Neural crest cell (in vitro differentiated cells): ENCODE data around the gene LDLR. TPM values are rescaled to one million over a fixed set of nuclear protein-coding genes. Genes with fewer than 3 reads are reported as not detected.

Experiments used
- DNase-seq: peaks from one replicate; pipeline ENCODE4 v3.0.0; 2021; ENCODE audit warnings: low read depth, mixed read lengths, low spot score
- H3K27ac Mint-ChIP-seq: one replicate; pipeline ENCODE4 v1.8.0; 2021; ENCODE audit warnings: mild to moderate bottlenecking, mixed read lengths; ENCODE audit not compliant: unreplicated experiment
- H3K27me3 Mint-ChIP-seq: 2 replicates; pipeline ENCODE4 v1.8.0; 2021; ENCODE audit warnings: low read depth, mild to moderate bottlenecking, mixed read lengths
- H3K36me3 Mint-ChIP-seq: 2 replicates; pipeline ENCODE4 v1.8.0; 2021; ENCODE audit warnings: low read depth, mild to moderate bottlenecking, mixed read lengths
- H3K4me1 Mint-ChIP-seq: 2 replicates; pipeline ENCODE4 v1.8.0; 2021; ENCODE audit warnings: mixed read lengths
- H3K4me3 Mint-ChIP-seq: one replicate; pipeline ENCODE4 v1.8.0; 2021; ENCODE audit warnings: mild to moderate bottlenecking, mixed read lengths
- H3K9me3 Mint-ChIP-seq: 2 replicates; pipeline ENCODE4 v1.8.0; 2021; ENCODE audit warnings: mixed read lengths
- total RNA-seq: library from RNA; stranded (reverse); gene quantifications from 2 replicates; pipeline ENCODE4 v1.2.1, GENCODE V29; 2021
- TF ChIP-seq, protein P1 (sequence below): fragments of 200-600 bp; sonication (generic); conservative IDR thresholded peaks from 2 replicates; pipeline ENCODE4 v1.5.0; 2021; ENCODE audit warnings: antibody characterized with exemption, mild to moderate bottlenecking

Gene LDLR
- total RNA-seq, 1 donor from 2014 or later = 152 TPM

DNA sequence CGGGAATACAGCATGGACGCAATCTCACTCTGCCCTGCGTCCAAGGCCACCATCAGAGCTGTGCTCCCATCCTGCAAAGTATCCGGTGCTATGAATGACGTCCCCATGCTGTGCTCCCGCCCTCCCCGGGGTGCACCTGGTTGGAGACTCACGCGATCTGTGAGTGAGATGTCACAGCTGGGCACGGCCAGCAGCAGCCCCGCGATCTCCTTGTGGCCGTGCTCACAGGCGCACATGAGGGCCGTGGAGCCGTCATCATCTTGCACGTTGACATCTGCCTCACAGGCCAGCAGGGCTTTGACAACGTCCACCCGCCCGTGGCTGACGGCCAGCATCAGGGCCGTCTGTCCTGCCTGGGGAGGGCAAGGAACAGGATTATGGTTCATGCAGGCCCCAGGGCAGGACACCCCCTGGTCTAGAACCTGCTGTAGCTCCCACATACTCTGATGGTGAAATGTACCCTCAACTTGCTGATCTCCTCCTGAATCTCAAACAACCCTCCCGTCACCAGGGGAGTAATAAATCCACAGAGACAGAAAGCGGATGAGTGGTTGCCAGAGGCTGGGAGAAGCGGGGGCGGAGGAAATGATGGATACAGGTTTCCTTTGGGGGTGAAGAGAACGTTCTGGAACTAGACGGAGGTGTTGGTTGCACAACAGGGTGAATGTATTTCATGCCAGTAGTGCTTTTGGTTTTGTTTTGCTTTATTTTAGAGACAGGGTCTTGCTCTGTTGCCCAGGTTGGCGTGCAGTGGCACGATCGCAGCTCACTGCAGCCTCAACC, 80.8 kb downstream of the LDLR start:
- peak overlapping the region; percentile 78 for H3K27ac Mint-ChIP-seq
- H3K9me3 Mint-ChIP-seq = no peaks in the 10 kb centered on the region
- no peaks in the 10 kb centered on the region for H3K4me1 Mint-ChIP-seq
- no peaks in the 10 kb centered on the region for H3K27me3 Mint-ChIP-seq
- TF ChIP-seq, protein P1, sequence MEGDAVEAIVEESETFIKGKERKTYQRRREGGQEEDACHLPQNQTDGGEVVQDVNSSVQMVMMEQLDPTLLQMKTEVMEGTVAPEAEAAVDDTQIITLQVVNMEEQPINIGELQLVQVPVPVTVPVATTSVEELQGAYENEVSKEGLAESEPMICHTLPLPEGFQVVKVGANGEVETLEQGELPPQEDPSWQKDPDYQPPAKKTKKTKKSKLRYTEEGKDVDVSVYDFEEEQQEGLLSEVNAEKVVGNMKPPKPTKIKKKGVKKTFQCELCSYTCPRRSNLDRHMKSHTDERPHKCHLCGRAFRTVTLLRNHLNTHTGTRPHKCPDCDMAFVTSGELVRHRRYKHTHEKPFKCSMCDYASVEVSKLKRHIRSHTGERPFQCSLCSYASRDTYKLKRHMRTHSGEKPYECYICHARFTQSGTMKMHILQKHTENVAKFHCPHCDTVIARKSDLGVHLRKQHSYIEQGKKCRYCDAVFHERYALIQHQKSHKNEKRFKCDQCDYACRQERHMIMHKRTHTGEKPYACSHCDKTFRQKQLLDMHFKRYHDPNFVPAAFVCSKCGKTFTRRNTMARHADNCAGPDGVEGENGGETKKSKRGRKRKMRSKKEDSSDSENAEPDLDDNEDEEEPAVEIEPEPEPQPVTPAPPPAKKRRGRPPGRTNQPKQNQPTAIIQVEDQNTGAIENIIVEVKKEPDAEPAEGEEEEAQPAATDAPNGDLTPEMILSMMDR = no peak
- H3K36me3 Mint-ChIP-seq = peaks cover 10% of the 10 kb centered on the region
- DNase-seq = no peak
- H3K4me3 Mint-ChIP-seq = no peak overlapping the region

DNA sequence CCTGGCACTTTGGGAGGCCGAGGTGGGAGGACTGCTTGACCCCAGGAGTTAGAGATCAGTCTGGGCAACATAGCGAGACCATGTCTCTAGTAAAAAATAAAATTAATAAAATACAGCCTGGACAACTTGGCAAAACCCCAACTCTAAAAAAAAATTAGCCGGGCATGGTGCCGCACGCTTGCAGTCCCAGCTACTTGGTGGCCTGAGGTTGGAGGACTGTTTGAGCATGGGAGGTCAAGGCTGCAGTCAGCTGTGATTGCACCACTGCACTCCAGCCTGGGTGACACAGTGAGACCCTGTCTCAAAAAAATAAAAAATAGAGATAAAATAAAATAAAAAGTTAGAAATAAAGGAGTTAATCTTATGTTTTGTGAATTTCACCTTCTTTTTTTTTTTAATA, 81.9 kb downstream of the LDLR start:
- Mint-ChIP-seq H3K27me3 (no peaks in the 10 kb centered on the region), H3K4me1 (no peaks in the 10 kb centered on the region), H3K27ac (no peak overlapping the region), H3K36me3 (peaks cover 10% of the 10 kb centered on the region), H3K4me3 (no peak overlapping the region), H3K9me3 (no peaks in the 10 kb centered on the region)
- TF ChIP-seq, protein P1 = no peak
- no peak for DNase-seq

DNA sequence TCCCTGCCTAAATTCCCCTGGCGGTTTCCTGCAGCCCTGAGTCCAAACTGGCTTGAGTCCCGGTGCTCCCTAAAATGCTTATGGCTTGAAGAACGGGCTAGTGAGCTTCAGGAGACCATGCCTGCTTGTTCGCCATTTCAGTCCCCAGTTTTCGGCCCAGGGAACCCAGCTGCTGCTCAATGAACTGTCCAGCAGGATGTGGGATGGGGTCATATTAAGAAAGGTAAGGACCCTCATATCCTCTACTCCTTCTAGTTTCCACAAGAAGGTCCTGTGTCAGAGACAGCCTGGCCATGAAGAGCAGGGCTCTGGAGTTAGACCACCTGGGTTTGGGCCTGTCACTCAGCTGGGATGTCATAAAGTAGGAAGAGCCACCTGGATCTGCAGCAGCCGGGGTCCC, 83.3 kb downstream of the LDLR start:
- no peak for DNase-seq
- Mint-ChIP-seq H3K4me3 (no peak overlapping the region), H3K27me3 (no peaks in the 10 kb centered on the region), H3K9me3 (no peaks in the 10 kb centered on the region), H3K4me1 (no peaks in the 10 kb centered on the region), H3K36me3 (peaks cover 12% of the 10 kb centered on the region), H3K27ac (no peak overlapping the region)
- TF ChIP-seq, protein P1 = no peak

DNA sequence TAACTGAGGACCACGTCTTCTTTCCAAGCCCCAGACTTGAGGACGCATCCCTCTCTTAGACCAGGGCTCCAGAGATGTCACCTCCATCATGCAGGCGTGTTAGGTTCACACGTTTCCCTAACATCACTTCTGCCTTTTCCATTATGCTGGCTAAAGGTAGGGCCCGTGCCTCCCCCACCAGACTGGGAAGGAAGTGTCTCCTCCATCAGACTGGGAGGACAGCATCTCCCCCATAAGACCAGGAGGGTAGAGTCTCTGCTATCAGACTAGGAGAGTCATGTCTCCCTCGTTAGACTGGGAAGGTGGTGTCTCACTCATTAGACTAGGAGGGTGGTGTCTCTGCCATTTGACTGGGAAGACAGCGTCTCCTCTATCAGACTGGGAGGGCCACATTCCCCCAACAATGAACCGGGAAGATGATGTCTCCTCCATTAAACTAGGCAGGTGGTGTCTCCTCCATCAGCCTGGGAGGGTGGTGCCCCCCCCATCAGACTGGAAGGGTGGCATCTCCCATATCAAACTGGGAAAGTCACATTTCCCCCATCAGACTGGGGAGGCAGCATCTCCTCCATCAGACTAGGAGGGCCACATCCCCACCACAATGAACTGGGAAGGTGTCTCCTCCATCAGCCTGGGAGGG, 84.4 kb downstream of the LDLR start:
- Mint-ChIP-seq H3K27me3 (no peaks in the 10 kb centered on the region), H3K4me1 (no peaks in the 10 kb centered on the region), H3K27ac (no peak overlapping the region)

DNA sequence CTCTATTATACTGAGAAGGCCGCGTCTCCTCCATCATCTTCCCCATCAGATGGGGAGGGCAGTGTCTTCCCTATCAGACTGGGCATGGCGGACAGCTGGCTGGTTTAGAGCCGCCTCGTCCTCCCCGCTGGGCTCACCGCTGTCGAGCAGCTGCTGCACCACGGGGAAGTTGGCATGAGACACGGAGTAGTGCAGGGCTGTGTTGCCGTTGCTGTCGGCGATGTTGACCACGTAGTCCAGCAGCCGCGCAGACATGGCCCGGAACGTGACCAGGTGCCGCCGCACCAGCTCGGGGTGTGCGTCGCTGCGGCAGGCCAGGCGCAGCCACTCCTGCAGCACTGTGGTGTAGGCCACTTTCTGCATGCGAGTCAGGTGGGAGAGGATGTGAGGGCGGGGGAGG, 85.1 kb downstream of the LDLR start:
- Mint-ChIP-seq H3K4me3 (no peak overlapping the region), H3K36me3 (peaks cover 7% of the 10 kb centered on the region), H3K9me3 (no peaks in the 10 kb centered on the region), H3K27me3 (no peaks in the 10 kb centered on the region), H3K4me1 (no peaks in the 10 kb centered on the region), H3K27ac (no peak overlapping the region)
- TF ChIP-seq, protein P1 = no peak
- no peak for DNase-seq

More for the DNA sequence above, 84.4 kb downstream of the LDLR start:
- Mint-ChIP-seq H3K36me3 (peaks cover 8% of the 10 kb centered on the region), H3K4me3 (no peak overlapping the region), H3K9me3 (no peaks in the 10 kb centered on the region)
- no peak for DNase-seq
- TF ChIP-seq, protein P1 = no peak
